Gastrocnemius medialis (tissue), 4 donors: Measurements from ENCODE around the gene TARM1. TPM values are rescaled to one million over a fixed set of nuclear protein-coding genes. Genes with fewer than 3 reads are reported as not detected.

Source experiments
- ATAC-seq, 2 donors: fragments of 150-250 bp; one replicate each; pipeline ENCODE4 v1.9.1; 2016
- DNase-seq, 2 donors: peaks; one replicate each; pipeline ENCODE4 v3.0.0-alpha.2; 2019
- H3K27ac ChIP-seq, 4 donors: fragments of 200-600 bp; sonication (generic); 1 replicate in 1 of 4; 2 replicates in 3 of 4; pipeline ENCODE4 v1.5.1; 2016 to 2018; ENCODE audit warnings: mild to moderate bottlenecking in 2 of 4, moderate library complexity in 1 of 4
- H3K27me3 ChIP-seq, 3 donors: fragments of 200-600 bp; sonication (generic) in 2 of 3; 1 replicate in 1 of 3; 2 replicates in 2 of 3; pipeline versions ENCODE4 v1.5.1 to v1.6.0; 2016 to 2019; ENCODE audit warnings: mild to moderate bottlenecking in 1 of 3, moderate library complexity in 1 of 3
- H3K36me3 ChIP-seq, 2 donors: fragments of 200-600 bp; sonication (generic) in 1 of 2; one replicate each; pipeline ENCODE4 v1.5.1; 2017 to 2018
- H3K4me1 ChIP-seq, 2 donors: fragments of 200-600 bp; sonication (generic) in 1 of 2; one replicate each; pipeline ENCODE4 v1.5.1; 2016 to 2017; ENCODE audit warnings: mild to moderate bottlenecking in 2 of 2
- H3K4me3 ChIP-seq, 4 donors: fragments of 200-600 bp; sonication (generic) in 3 of 4; 1 replicate in 1 of 4; 2 replicates in 3 of 4; pipeline ENCODE4 v1.5.1; 2016 to 2019; ENCODE audit warnings: mild to moderate bottlenecking in 2 of 4
- H3K9me3 ChIP-seq, 3 donors: fragments of 200-600 bp; sonication (generic) in 2 of 3; 1 replicate in 1 of 3; 2 replicates in 2 of 3; pipeline ENCODE4 v1.5.1; 2016 to 2019
- POLR2A ChIP-seq, 2 donors: fragments of 450-650 bp; IDR thresholded peaks; one replicate each; pipeline ENCODE4 v1.6.1; 2017; ENCODE audit warnings: antibody characterized with exemption in 2 of 2, mild to moderate bottlenecking in 2 of 2, moderate library complexity in 2 of 2
- in situ Hi-C, 4 donors: fragments of 200-750 bp; cut with MboI; loops; one replicate each; pipeline versions ENCODE4 v1.15.0 to v1.8.0; 2017; ENCODE audit warnings: low sequenced_read_pairs in 4 of 4
- intact Hi-C: fragments of 100-400 bp; cut with DNase I; formaldehyde crosslinking; loops from one replicate; pipeline ENCODE4 v1.15.1; 2023; ENCODE audit warnings: low total_unique reads
- total RNA-seq, 4 donors: library from RNA; depleted of rRNA; stranded (reverse); fragments of >200 nt; gene quantifications; one replicate each; pipeline versions ENCODE4 v1.1.0 to v1.2.3, GENCODE V29; 2016
- TF ChIP-seq, protein P1 (sequence below), 5 experiments: fragments of 450-650 bp in 3 of 5; fragments of 200-600 bp in 2 of 5; sonication (generic) in 2 of 5; IDR thresholded peaks in 4 of 5; conservative IDR thresholded peaks in 1 of 5; 1 replicate in 4 of 5; 2 replicates in 1 of 5; pipeline ENCODE4 v1.5.1; 2016 to 2019; ENCODE audit warnings: antibody characterized with exemption in 5 of 5, mild to moderate bottlenecking in 3 of 5, moderate library complexity in 3 of 5

TARM1 gene
- total RNA-seq, 4 donors from 2014 or later = not detected

DNA sequence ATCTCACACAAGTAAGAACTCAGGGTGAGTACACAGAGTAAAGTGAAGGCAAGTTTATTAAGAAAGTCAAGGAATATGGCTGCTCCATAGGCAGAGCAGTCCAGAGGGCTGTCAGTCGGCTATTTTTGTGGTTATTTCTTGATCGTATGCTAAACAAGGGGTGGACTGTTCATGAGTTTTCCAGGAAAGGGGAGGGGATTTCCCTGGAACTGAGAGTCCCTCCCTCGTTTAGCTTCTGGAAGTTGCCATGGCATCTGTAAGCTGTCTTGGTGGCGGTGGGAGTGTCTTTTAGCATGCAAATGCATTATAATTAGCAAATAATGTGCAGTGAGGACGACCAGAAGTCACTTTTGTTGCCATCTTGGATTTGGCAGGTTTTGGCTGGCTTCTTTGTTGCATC is 11.7 kb downstream of the TARM1 start:
- Histone ChIP-seq H3K4me3 (no peak overlapping the region), H3K9me3 (no peaks in the 10 kb centered on the region), H3K36me3 (no peaks in the 10 kb centered on the region), H3K27me3 (no peaks in the 10 kb centered on the region), H3K27ac (no peak overlapping the region), H3K4me1 (no peaks in the 10 kb centered on the region)
- DNase-seq (no peak), ATAC-seq (no peak)
- TF ChIP-seq POLR2A (IDR thresholded peaks at IDR 0.05) = no peak
- TF ChIP-seq, protein P1, sequence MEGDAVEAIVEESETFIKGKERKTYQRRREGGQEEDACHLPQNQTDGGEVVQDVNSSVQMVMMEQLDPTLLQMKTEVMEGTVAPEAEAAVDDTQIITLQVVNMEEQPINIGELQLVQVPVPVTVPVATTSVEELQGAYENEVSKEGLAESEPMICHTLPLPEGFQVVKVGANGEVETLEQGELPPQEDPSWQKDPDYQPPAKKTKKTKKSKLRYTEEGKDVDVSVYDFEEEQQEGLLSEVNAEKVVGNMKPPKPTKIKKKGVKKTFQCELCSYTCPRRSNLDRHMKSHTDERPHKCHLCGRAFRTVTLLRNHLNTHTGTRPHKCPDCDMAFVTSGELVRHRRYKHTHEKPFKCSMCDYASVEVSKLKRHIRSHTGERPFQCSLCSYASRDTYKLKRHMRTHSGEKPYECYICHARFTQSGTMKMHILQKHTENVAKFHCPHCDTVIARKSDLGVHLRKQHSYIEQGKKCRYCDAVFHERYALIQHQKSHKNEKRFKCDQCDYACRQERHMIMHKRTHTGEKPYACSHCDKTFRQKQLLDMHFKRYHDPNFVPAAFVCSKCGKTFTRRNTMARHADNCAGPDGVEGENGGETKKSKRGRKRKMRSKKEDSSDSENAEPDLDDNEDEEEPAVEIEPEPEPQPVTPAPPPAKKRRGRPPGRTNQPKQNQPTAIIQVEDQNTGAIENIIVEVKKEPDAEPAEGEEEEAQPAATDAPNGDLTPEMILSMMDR (IDR thresholded peaks at IDR 0.05 in 4 of 5, conservative IDR thresholded peaks at IDR 0.05 in 1 of 5) = no peak
- in situ Hi-C loops (no loop called here), intact Hi-C loops (no loop called here)

DNA sequence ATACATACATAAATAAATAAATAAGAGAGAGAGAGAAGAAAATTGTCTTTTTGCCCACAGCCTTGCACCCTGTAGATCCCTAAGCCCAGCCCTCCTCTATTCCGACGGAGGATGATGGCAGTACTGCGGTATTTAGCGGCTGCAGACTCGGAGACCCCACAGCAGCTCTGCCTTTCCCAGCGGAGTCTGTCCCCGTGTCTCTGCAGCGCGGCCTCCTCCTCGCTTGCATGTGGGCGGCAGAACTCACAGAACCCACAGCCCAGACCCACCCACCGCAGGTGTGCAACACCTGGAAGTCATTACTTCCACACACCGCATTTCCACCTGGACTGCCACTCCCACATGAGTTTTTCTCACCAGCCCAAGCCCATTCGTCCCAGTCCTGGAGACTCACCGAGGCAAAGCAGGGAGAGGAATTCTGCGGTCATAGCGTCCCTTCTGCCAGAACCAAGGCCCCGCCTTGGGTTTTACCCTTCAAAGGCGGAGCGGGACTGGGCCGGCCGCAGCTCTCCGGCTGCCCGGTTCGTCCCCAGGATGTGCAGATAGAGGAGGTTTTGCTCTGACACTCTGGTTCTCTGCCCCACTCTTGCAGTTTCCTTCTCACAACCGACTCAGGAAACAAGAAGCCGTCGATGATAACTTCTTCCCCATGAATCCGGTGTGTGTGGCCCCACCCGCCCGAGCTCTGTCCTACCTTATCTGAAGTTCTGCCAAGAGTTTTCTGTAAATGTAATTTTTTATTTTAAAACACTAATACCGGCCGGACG is 17.6 kb downstream of the TARM1 start, which contains the start of gene VSTM1:
VSTM1 (minus strand) TSS at position 548 of the 767 bp plus-strand sequence; CDS start at position 428, 120 bp downstream.
- ATAC-seq (no peak), DNase-seq (no peak)
- Histone ChIP-seq H3K4me1 (no peaks in the 10 kb centered on the region), H3K36me3 (no peaks in the 10 kb centered on the region), H3K4me3 (no peak within 1 kb of the TSS), H3K27me3 (no peaks in the 10 kb centered on the region), H3K27ac (no peak within 1 kb of the TSS), H3K9me3 (no peaks in the 10 kb centered on the region)
- in situ Hi-C loops = no loop called here
- intact Hi-C loops = no loop called here
- TF ChIP-seq, protein P1 (IDR thresholded peaks at IDR 0.05 in 4 of 5, conservative IDR thresholded peaks at IDR 0.05 in 1 of 5) = no peak
- TF ChIP-seq POLR2A (IDR thresholded peaks at IDR 0.05) = no peak

DNA sequence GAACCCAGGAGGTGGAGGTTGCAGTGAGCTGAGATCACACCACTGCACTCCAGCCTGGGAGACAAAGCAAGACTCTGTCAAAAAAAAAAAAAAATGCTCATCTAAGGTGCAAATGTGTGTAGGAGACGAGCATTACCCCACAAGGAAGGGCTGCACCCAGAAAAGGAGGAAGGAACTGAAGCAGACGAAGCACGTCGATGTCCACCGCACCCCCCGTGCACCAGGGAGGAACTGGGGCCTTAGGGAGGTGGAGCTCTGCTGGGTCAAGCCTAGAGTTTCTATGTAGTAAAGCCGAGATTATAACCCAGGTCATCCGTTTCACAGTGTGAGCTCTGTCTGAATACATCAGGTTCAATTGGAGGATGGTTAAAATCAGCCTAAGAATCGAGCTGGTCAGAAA is 18.5 kb downstream of the TARM1 start:
- in situ Hi-C loops = no loop called here
- Histone ChIP-seq H3K4me1 (no peaks in the 10 kb centered on the region), H3K4me3 (no peak overlapping the region), H3K36me3 (no peaks in the 10 kb centered on the region), H3K27me3 (no peaks in the 10 kb centered on the region), H3K9me3 (no peaks in the 10 kb centered on the region), H3K27ac (no peak overlapping the region)
- TF ChIP-seq, protein P1 (IDR thresholded peaks at IDR 0.05 in 4 of 5, conservative IDR thresholded peaks at IDR 0.05 in 1 of 5) = no peak
- TF ChIP-seq POLR2A (IDR thresholded peaks at IDR 0.05) = no peak
- no peak for DNase-seq
- intact Hi-C loops = no loop called here
- ATAC-seq = no peak

DNA sequence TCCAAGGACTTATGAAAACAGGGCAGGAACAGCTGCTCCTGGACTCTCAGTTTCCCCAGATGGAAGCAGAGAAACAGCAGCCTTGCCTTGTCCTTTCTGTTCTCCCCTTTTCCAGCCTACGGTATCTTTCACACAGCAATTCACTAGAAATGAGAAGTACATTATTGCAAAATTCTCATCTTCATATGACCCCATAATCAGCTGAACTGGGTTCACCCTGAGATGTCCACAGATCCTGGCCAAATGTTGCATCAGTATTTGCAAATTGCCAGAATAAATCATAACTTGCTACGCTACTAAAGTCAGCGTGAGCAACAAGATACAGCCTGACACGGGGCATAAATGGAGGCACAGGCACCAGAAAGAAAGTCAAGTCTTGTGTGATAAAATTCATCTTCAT is 33.5 kb downstream of the TARM1 start:
- Histone ChIP-seq H3K9me3 (no peaks in the 10 kb centered on the region), H3K27me3 (peaks cover 0 to 3% (median 0%) of the 10 kb centered on the region in 3 donors), H3K4me1 (no peaks in the 10 kb centered on the region), H3K27ac (no peak overlapping the region), H3K4me3 (no peak overlapping the region), H3K36me3 (no peaks in the 10 kb centered on the region)
- ATAC-seq (no peak), DNase-seq (no peak)
- TF ChIP-seq POLR2A (IDR thresholded peaks at IDR 0.05) = no peak
- TF ChIP-seq, protein P1 (IDR thresholded peaks at IDR 0.05 in 4 of 5, conservative IDR thresholded peaks at IDR 0.05 in 1 of 5) = no peak
- intact Hi-C loops (no loop called here), in situ Hi-C loops (no loop called here)
